Activated CD4-positive, alpha-beta T cell treated with anti-CD3 and anti-CD28 coated beads, Interleukin-2, amount 10 ng/mL, durations not matched to agents 7 days and 5 days (primary cell): ENCODE measurements around the gene FBL. TPM values are rescaled to one million over a fixed set of nuclear protein-coding genes. Genes with fewer than 3 reads are reported as not detected.

Source experiments
- CTCF ChIA-PET: fragments of 350-600 bp; sonication (Branson Sonifier 250); formaldehyde crosslinking; loops from one replicate; lab custom pipeline; 2021; ENCODE audit warnings: antibody characterized with exemption; lab: Charles Lee
- POLR2A ChIA-PET: fragments of 350-600 bp; sonication (Branson Sonifier 250); formaldehyde crosslinking; loops from one replicate; lab custom pipeline; 2021; ENCODE audit warnings: antibody characterized with exemption; lab: Charles Lee
- DNase-seq: peaks from one replicate; pipeline ENCODE4 v3.0.0-alpha.2; 2020
- H3K27ac Mint-ChIP-seq: one replicate; pipeline ENCODE4 v1.8.0; 2021; ENCODE audit warnings: mild to moderate bottlenecking, moderate library complexity, mixed read lengths
- H3K27me3 Mint-ChIP-seq: one replicate; pipeline ENCODE4 v1.8.0; 2021; ENCODE audit warnings: mixed read lengths
- H3K36me3 Mint-ChIP-seq: one replicate; pipeline ENCODE4 v1.8.0; 2021; ENCODE audit warnings: low read depth, mixed read lengths
- H3K4me1 Mint-ChIP-seq: one replicate; pipeline ENCODE4 v1.8.0; 2021; ENCODE audit warnings: mixed read lengths
- H3K4me3 Mint-ChIP-seq: one replicate; pipeline ENCODE4 v1.8.0; 2021; ENCODE audit warnings: mild to moderate bottlenecking, moderate library complexity, mixed read lengths
- H3K9me3 Mint-ChIP-seq: one replicate; pipeline ENCODE4 v1.8.0; 2021; ENCODE audit warnings: mixed read lengths
- total RNA-seq, 2 experiments: library from RNA; stranded (reverse); gene quantifications; one replicate each; pipeline ENCODE4 v1.2.3, GENCODE V29; 2021

The FBL gene
- total RNA-seq, 2 experiments from 2014 or later = 330 to 377 TPM

DNA sequence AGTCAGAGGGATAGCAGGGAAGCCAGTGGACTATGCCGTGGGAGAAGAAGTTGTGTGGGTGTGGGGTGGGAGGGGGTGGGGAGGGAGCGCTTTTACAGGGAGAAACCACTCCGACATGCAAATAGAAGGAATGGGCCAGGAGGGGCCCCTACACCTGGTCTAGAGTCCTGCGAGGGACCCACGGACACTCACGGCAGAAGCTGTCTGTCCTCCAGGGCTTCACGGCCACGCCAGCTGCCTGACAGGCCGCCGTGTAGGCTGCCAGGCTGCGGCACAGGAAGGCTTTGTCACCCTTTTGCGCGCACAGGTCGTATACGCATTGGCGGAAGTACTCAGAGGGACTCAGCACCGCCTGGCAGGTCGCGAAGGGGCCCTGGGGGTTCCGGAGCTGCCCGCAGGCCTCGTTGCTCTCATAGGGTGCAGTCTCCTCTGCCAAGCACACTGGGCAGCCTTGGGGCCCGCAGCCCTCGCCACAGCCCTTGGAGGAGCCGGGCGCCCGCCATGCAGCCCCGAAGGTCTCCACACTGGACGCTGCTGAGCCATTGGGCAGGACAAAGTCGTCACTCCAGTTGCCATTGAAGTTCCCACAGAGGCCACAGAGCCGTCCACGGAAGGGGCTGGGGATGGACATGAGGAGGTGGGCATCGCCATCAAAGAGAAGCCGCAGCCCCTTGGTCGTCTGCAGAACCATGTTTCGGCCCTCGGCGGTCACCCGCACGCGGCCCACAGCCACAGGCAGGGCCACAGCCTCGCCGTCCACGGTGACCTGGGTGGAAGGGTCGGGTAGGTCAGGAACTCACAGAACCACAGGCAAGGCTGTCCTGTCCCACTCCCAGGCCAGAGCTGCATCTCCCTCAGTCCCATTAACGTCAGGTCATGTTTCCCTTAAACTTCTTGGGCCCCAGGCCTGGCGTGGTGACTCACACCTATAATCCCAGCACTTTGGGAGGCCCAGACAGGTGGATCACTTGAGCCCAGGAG is 26.0 kb upstream of the FBL start:
- DNase-seq = no peak
- H3K9me3 Mint-ChIP-seq = no peaks in the 10 kb centered on the region
- H3K4me3 Mint-ChIP-seq = no peak overlapping the region
- no peaks in the 10 kb centered on the region for H3K4me1 Mint-ChIP-seq
- POLR2A ChIA-PET = no interaction called here
- CTCF ChIA-PET = interaction anchor here (1.5 kb wide), 1 partner anchor 15 kb away, joined by 3 read pairs; no protein-coding TSS in a partner anchor
- H3K36me3 Mint-ChIP-seq = no peaks in the 10 kb centered on the region
- no peak overlapping the region for H3K27ac Mint-ChIP-seq
- no peaks in the 10 kb centered on the region for H3K27me3 Mint-ChIP-seq

GRCh38 chr19:39871362-39871761 is 25.2 kb upstream of the FBL start:
- Mint-ChIP-seq H3K27ac (no peak overlapping the region), H3K27me3 (no peaks in the 10 kb centered on the region), H3K36me3 (no peaks in the 10 kb centered on the region), H3K4me3 (no peak overlapping the region), H3K4me1 (no peaks in the 10 kb centered on the region), H3K9me3 (no peaks in the 10 kb centered on the region)
- ChIA-PET CTCF (interaction anchor here (1.5 kb wide), 1 partner anchor 14 kb away, joined by 3 read pairs; no protein-coding TSS in a partner anchor), POLR2A (no interaction called here)
- no peak for DNase-seq

DNA sequence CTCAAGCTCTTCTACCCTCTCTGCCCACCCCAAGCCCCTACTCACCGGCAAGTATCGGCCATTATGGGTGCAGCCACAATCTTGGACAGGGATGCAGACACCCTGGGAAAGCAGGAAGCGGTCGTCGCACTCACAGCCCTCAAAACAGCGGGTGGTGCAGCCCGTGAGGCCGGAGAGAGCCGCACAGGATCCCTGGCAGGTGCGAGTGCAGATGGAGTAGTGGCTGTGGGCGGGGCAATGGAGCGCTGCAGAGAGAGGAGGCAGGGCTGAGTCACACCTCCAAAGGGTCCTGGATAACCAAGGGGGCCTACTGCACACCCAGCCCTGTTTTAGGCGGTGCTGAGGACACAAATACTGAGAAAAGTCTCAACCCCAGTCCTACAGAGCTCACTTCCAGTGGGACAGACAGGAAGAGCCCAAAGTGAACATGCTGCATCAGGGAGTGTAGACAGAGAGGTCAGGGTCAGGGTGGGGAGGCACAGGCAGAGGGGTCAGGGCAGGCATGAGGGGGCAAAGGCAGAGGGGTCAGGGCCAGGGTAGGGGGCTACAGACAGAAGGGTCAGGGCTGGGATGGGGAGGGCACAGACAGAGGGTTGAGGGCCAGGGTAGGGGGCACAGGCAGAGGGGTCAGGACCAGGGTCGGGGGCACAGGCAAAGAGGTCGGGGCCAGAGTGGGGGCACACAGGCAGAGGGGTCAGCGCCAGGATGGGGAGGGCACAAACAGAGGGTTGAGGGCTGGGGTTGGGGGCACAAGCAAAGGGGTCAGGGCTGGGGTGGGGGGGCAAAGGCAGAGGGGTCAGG is 24.2 kb upstream of the FBL start:
- no peak for DNase-seq
- Mint-ChIP-seq H3K4me1 (no peaks in the 10 kb centered on the region), H3K36me3 (no peaks in the 10 kb centered on the region), H3K27me3 (no peaks in the 10 kb centered on the region), H3K4me3 (no peak overlapping the region), H3K27ac (no peak overlapping the region), H3K9me3 (no peaks in the 10 kb centered on the region)
- ChIA-PET POLR2A (no interaction called here), CTCF (no interaction called here)

DNA sequence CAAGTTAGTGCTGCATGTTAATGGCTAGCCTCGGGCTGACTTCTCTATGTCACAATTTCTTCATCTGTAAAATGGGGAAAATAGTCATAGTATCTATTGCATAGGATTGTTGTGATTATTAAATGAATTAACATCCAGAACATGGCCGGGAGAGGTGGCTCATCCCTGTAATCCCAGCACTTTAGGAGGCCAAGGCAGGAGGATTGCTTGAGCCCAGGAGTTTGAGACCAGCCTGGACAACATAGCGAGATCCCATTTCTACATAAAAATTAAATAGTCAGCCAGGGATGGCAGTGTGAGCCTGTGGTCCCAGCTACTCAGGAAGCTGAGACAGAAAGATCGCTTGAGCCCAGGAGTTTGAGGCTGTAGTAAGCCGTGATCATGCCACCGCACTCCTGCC is 21.8 kb upstream of the FBL start:
- CTCF ChIA-PET = interaction anchor here (0.6 kb wide), 1 partner anchor 1474 kb away, joined by 3 read pairs; no protein-coding TSS in a partner anchor
- H3K4me1 Mint-ChIP-seq = no peaks in the 10 kb centered on the region
- no peaks in the 10 kb centered on the region for H3K9me3 Mint-ChIP-seq
- H3K36me3 Mint-ChIP-seq = no peaks in the 10 kb centered on the region
- no peak overlapping the region for H3K27ac Mint-ChIP-seq
- POLR2A ChIA-PET = no interaction called here
- H3K27me3 Mint-ChIP-seq = no peaks in the 10 kb centered on the region
- DNase-seq = no peak
- no peak overlapping the region for H3K4me3 Mint-ChIP-seq

- POLR2A ChIA-PET = no interaction called here
- CTCF ChIA-PET = interaction anchor here (0.6 kb wide), 1 partner anchor 61 kb away, joined by 3 read pairs; no protein-coding TSS in a partner anchor
- Mint-ChIP-seq H3K27me3 (no peaks in the 10 kb centered on the region), H3K4me3 (no peak overlapping the region), H3K4me1 (no peaks in the 10 kb centered on the region), H3K27ac (no peak overlapping the region), H3K36me3 (no peaks in the 10 kb centered on the region), H3K9me3 (no peaks in the 10 kb centered on the region)
- no peak for DNase-seq
Observed at GRCh38 chr19:39867133-39867532, 21.0 kb upstream of the FBL start.

DNA sequence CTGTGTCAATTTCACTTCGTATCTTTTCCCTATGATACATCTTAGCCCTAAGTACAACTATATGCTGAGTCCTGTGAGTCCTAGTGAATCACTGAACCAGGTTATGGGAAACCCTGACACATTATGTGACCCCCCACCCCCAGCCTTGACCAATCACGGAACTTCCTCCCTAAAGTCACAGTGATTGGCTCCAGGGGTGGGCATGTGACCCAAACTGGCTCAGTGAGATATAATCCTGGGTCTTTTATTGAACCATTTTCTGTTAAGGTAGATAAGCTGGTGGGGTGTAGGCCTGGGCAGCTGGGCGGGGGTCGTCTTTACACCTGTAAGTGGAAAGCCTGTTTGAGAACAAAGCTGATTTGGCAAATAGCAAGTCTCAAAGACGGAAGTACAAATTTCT is 19.8 kb upstream of the FBL start:
- no peaks in the 10 kb centered on the region for H3K36me3 Mint-ChIP-seq
- DNase-seq = no peak
- no peaks in the 10 kb centered on the region for H3K4me1 Mint-ChIP-seq
- no peak overlapping the region for H3K4me3 Mint-ChIP-seq
- ChIA-PET POLR2A (no interaction called here), CTCF (interaction anchor here (0.6 kb wide), 1 partner anchor 365 kb away, joined by 3 read pairs; no protein-coding TSS in a partner anchor)
- no peaks in the 10 kb centered on the region for H3K27me3 Mint-ChIP-seq
- H3K27ac Mint-ChIP-seq = no peak overlapping the region
- H3K9me3 Mint-ChIP-seq = no peaks in the 10 kb centered on the region

DNA sequence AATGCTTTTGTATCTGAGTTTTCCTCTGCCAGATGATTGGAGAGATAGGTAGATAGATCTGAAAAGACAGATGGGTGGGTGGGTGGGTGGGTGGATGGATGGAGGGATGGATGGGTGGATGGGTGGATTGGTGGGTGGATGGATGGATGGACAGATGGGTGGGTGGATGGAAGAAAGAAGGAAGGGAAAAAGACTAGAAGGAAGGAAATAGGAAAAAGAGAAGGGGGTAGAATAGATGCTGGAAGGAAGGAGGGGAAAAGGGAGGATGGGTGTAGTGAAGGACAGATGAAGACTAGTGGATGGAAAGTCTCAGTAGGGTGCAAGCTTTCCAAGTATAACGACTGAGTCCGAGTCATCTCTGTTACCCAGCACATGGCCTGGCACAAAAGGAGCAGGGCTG is 19.0 kb upstream of the FBL start:
- Mint-ChIP-seq H3K36me3 (no peaks in the 10 kb centered on the region), H3K27ac (no peak overlapping the region), H3K9me3 (no peaks in the 10 kb centered on the region), H3K4me3 (no peak overlapping the region), H3K27me3 (no peaks in the 10 kb centered on the region), H3K4me1 (no peaks in the 10 kb centered on the region)
- DNase-seq = no peak
- ChIA-PET POLR2A (no interaction called here), CTCF (no interaction called here)

GRCh38 chr19:39864118-39864517 is 17.9 kb upstream of the FBL start:
- ChIA-PET POLR2A (interaction anchor here (0.7 kb wide), 1 partner anchor 1118 kb away, joined by 3 read pairs; no protein-coding TSS in a partner anchor), CTCF (interaction anchor here (1.1 kb wide), 1 partner anchor 17 kb away, joined by 3 read pairs; no protein-coding TSS in a partner anchor)
- DNase-seq = no peak

DNA sequence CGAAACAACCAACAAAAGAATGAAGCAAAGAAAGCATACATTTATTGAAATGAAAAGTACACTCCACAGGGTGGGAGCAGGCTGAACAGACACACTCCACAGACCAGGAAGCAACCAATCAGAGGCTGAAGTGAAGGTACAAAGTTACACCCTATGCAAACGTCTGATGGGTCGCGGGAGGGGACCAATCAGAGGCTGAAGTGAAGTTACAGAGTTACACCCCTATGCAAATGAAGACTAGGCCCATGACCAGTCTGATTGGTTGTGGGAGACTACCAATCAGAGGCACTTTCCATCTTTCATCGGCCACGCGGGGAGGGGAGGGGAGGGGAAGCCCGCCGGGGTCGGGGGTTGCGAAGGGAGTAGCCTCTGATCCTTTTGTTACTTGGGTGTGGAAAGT is 12.4 kb upstream of the FBL start:
- H3K36me3 Mint-ChIP-seq = no peaks in the 10 kb centered on the region
- no peak overlapping the region for H3K4me3 Mint-ChIP-seq
- no peaks in the 10 kb centered on the region for H3K9me3 Mint-ChIP-seq
- CTCF ChIA-PET = no interaction called here
- no peak for DNase-seq
- no peak overlapping the region for H3K27ac Mint-ChIP-seq
- H3K27me3 Mint-ChIP-seq = peaks cover 2% of the 10 kb centered on the region
- POLR2A ChIA-PET = no interaction called here
- H3K4me1 Mint-ChIP-seq = no peaks in the 10 kb centered on the region

More at GRCh38 chr19:39864118-39864517, 17.9 kb upstream of the FBL start:
- H3K4me3 Mint-ChIP-seq = no peak overlapping the region
- H3K4me1 Mint-ChIP-seq = no peaks in the 10 kb centered on the region
- H3K9me3 Mint-ChIP-seq = no peaks in the 10 kb centered on the region
- no peak overlapping the region for H3K27ac Mint-ChIP-seq
- H3K36me3 Mint-ChIP-seq = no peaks in the 10 kb centered on the region
- H3K27me3 Mint-ChIP-seq = no peaks in the 10 kb centered on the region

- Mint-ChIP-seq H3K9me3 (no peaks in the 10 kb centered on the region), H3K27ac (no peak overlapping the region), H3K4me1 (no peaks in the 10 kb centered on the region), H3K4me3 (no peak overlapping the region), H3K36me3 (no peaks in the 10 kb centered on the region), H3K27me3 (peaks cover 2% of the 10 kb centered on the region)
- ChIA-PET POLR2A (no interaction called here), CTCF (no interaction called here)
- no peak for DNase-seq
Observed at GRCh38 chr19:39852882-39853281, 6.7 kb upstream of the FBL start.

GRCh38 chr19:39850892-39851291 is 4.7 kb upstream of the FBL start:
- DNase-seq = no peak
- H3K27me3 Mint-ChIP-seq = peaks cover 2% of the 10 kb centered on the region
- peaks cover 11% of the 10 kb centered on the region for H3K4me1 Mint-ChIP-seq
- POLR2A ChIA-PET = interaction anchor here (0.7 kb wide), 1 partner anchor 340 kb away, joined by 3 read pairs; no protein-coding TSS in a partner anchor
- H3K36me3 Mint-ChIP-seq = no peaks in the 10 kb centered on the region
- no peaks in the 10 kb centered on the region for H3K9me3 Mint-ChIP-seq
- CTCF ChIA-PET = interaction anchor here (1.2 kb wide), 1 partner anchor 58 kb away, joined by 3 read pairs; no protein-coding TSS in a partner anchor
- H3K27ac Mint-ChIP-seq = no peak overlapping the region
- H3K4me3 Mint-ChIP-seq = no peak overlapping the region

DNA sequence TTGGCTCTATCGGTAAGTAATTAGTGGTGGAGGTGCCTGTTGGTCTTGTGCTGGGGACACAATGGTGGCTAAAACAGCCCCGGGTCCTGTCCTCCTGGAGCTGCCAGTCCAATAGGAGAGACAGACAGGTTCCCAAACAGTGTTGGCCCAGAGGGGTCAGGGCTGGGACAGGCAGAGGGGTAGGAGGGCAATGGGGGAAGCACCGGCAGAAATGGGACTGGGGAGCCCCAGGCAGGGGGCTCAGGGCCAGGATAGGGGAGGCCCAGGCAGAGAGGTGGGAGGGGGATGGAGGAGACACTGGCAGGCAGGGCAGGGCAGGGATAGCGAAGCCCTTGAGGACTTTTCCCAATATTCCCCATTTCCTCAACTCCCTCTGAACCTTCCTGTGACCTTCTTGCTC is 2.2 kb upstream of the FBL start:
- Mint-ChIP-seq H3K4me3 (no peak overlapping the region), H3K9me3 (no peaks in the 10 kb centered on the region)

More for the DNA sequence above, 2.2 kb upstream of the FBL start:
- POLR2A ChIA-PET = no interaction called here
- CTCF ChIA-PET = no interaction called here
- DNase-seq = no peak
- Mint-ChIP-seq H3K36me3 (peaks cover 8% of the 10 kb centered on the region), H3K27ac (no peak overlapping the region), H3K4me1 (peaks cover 29% of the 10 kb centered on the region), H3K27me3 (no peaks in the 10 kb centered on the region)
